ENCODE results near the gene ARMS2.

GRCh38 chr10:122458693-122459092 is 4.2 kb downstream of the ARMS2 start:
- TF ChIP-seq POLR2A (IDR thresholded peaks at IDR 0.05; ENCODE audit: low read depth, low read length) (no peak), TAF1 (IDR thresholded peaks at IDR 0.05; ENCODE audit: low read depth, low read length) (no peak), POLR2AphosphoS5 (IDR thresholded peaks at IDR 0.05; ENCODE audit: low read depth, low read length) (no peak), SPI1 (IDR thresholded peaks at IDR 0.05; ENCODE audit: low read depth, low read length) (no peak)
